DOHH2 (cell line): ENCODE results near the gene TAAR1.

ENCODE experiments used
- H3F3A ChIP-seq: fragments of 200-600 bp; sonication (generic), shearing (Covaris generic); 2 replicates; pipeline ENCODE4 v1.6.0; 2016; ENCODE audit warnings: antibody characterized with exemption, mild to moderate bottlenecking; ENCODE audit not compliant: control insufficient read depth, insufficient read depth
- H3K27ac ChIP-seq: fragments of 200-600 bp; sonication (generic); 2 replicates; pipeline ENCODE4 v1.5.1; 2014; ENCODE audit warnings: low read depth, mild to moderate bottlenecking, low read length, moderate library complexity
- H3K27me3 ChIP-seq: fragments of 200-600 bp; sonication (generic); 2 replicates; pipeline ENCODE4 v1.6.1; 2014; ENCODE audit warnings: mild to moderate bottlenecking, low read length, mixed read lengths; ENCODE audit not compliant: control insufficient read depth
- H3K36me3 ChIP-seq: fragments of 200-600 bp; sonication (generic); 2 replicates; pipeline ENCODE4 v1.6.1; 2014; ENCODE audit warnings: mild to moderate bottlenecking, low read length, moderate library complexity, mixed read lengths; ENCODE audit not compliant: control insufficient read depth
- H3K4me1 ChIP-seq: fragments of 200-600 bp; sonication (generic); 2 replicates; pipeline ENCODE4 v1.6.1; 2014; ENCODE audit warnings: mild to moderate bottlenecking, low read length, mixed read lengths; ENCODE audit not compliant: control insufficient read depth
- H3K4me2 ChIP-seq: fragments of 200-600 bp; sonication (generic); 2 replicates; pipeline ENCODE4 v1.6.0; 2014; ENCODE audit warnings: mild to moderate bottlenecking, low read length, moderate library complexity
- H3K4me3 ChIP-seq: fragments of 200-600 bp; sonication (generic); 2 replicates; pipeline ENCODE4 v1.5.1; 2014; ENCODE audit warnings: mild to moderate bottlenecking, low read length, mixed read lengths
- H3K79me2 ChIP-seq: fragments of 200-600 bp; sonication (generic); 2 replicates; pipeline ENCODE4 v1.6.1; 2014; ENCODE audit warnings: mild to moderate bottlenecking, low read length, mixed read lengths; ENCODE audit not compliant: control insufficient read depth
- H3K9me2 ChIP-seq: fragments of 200-600 bp; sonication (generic); replicated peaks from 2 replicates; pipeline ENCODE4 v1.6.1; 2014; ENCODE audit warnings: mild to moderate bottlenecking, low read length, mixed read lengths; ENCODE audit not compliant: control insufficient read depth
- H3K9me3 ChIP-seq: fragments of 200-600 bp; sonication (generic); 2 replicates; pipeline ENCODE4 v1.6.1; 2014; ENCODE audit warnings: antibody characterized with exemption, low read length, mixed read lengths; ENCODE audit not compliant: control insufficient read depth, insufficient read depth
- H4K20me1 ChIP-seq: fragments of 200-600 bp; sonication (generic); 2 replicates; pipeline ENCODE4 v1.6.0; 2014; ENCODE audit warnings: low read depth, mild to moderate bottlenecking, antibody characterized with exemption, low read length, moderate library complexity; ENCODE audit not compliant: control insufficient read depth, insufficient read depth
- CTCF ChIP-seq: fragments of 200-600 bp; sonication (generic); IDR thresholded peaks from one replicate; pipeline ENCODE4 v1.5.1; 2014; ENCODE audit warnings: antibody characterized with exemption, mild to moderate bottlenecking, low read depth, low read length; ENCODE audit not compliant: poor library complexity, severe bottlenecking
- EZH2phosphoT487 ChIP-seq: fragments of 200-600 bp; sonication (generic); IDR thresholded peaks from 2 replicates; pipeline ENCODE4 v1.6.1; 2017; ENCODE audit warnings: borderline replicate concordance, mild to moderate bottlenecking, antibody characterized with exemption, low read length, moderate library complexity, mixed read lengths

The TAAR1 gene

GRCh38 chr6:132663661-132664060 is 4.7 kb upstream of the TAAR1 start:
- Histone ChIP-seq H3K79me2 (no peaks in the 10 kb centered on the region), H3K4me2 (no peak overlapping the region), H3K27me3 (no peaks in the 10 kb centered on the region), H3K4me3 (no peak overlapping the region), H3K27ac (no peak overlapping the region), H3K4me1 (peaks cover 3% of the 10 kb centered on the region; the same call in 1 of the 2 replicates), H3K36me3 (no peaks in the 10 kb centered on the region), H3K9me2 (no peaks in the 10 kb centered on the region), H3F3A (no peaks in the 10 kb centered on the region), H4K20me1 (no peaks in the 10 kb centered on the region), H3K9me3 (no peaks in the 10 kb centered on the region)
- TF ChIP-seq EZH2phosphoT487, result no peak
- TF ChIP-seq CTCF, result no peak

GRCh38 chr6:132661906-132662305 is 2.9 kb upstream of the TAAR1 start:
- TF ChIP-seq EZH2phosphoT487 (no peak), CTCF (no peak)
- H3K27me3 ChIP-seq, result no peaks in the 10 kb centered on the region
- H3K9me2 ChIP-seq, result no peaks in the 10 kb centered on the region
- H3K4me2 ChIP-seq, result no peak overlapping the region
- no peaks in the 10 kb centered on the region for H3K79me2 ChIP-seq
- no peaks in the 10 kb centered on the region for H3K36me3 ChIP-seq
- no peaks in the 10 kb centered on the region for H3K9me3 ChIP-seq
- no peaks in the 10 kb centered on the region for H4K20me1 ChIP-seq
- no peak overlapping the region for H3K4me3 ChIP-seq
- no peak overlapping the region for H3K27ac ChIP-seq
- no peaks in the 10 kb centered on the region for H3F3A ChIP-seq
- H3K4me1 ChIP-seq, result peaks cover 16% of the 10 kb centered on the region

- Histone ChIP-seq H3K36me3 (no peaks in the 10 kb centered on the region), H4K20me1 (no peaks in the 10 kb centered on the region), H3K9me2 (no peaks in the 10 kb centered on the region), H3K4me1 (no peaks in the 10 kb centered on the region), H3K4me3 (no peak overlapping the region), H3K79me2 (no peaks in the 10 kb centered on the region), H3F3A (no peaks in the 10 kb centered on the region), H3K4me2 (no peak overlapping the region), H3K9me3 (no peaks in the 10 kb centered on the region), H3K27me3 (no peaks in the 10 kb centered on the region), H3K27ac (no peak overlapping the region)
- no peak for TF ChIP-seq EZH2phosphoT487
- no peak for TF ChIP-seq CTCF
These were observed 7.9 kb downstream of the TAAR1 start for GRCh38 chr6:132651062-132651461.

GRCh38 chr6:132650429-132650828 is 8.6 kb downstream of the TAAR1 start:
- Histone ChIP-seq H3F3A (no peaks in the 10 kb centered on the region), H3K4me3 (no peak overlapping the region), H4K20me1 (no peaks in the 10 kb centered on the region), H3K27ac (no peak overlapping the region), H3K9me2 (no peaks in the 10 kb centered on the region), H3K36me3 (no peaks in the 10 kb centered on the region), H3K9me3 (no peaks in the 10 kb centered on the region), H3K27me3 (no peaks in the 10 kb centered on the region), H3K4me2 (no peak overlapping the region), H3K79me2 (no peaks in the 10 kb centered on the region), H3K4me1 (no peaks in the 10 kb centered on the region)
- no peak for TF ChIP-seq EZH2phosphoT487
- no peak for TF ChIP-seq CTCF
